ENCODE measurements around the gene EIF4E2.

DNA sequence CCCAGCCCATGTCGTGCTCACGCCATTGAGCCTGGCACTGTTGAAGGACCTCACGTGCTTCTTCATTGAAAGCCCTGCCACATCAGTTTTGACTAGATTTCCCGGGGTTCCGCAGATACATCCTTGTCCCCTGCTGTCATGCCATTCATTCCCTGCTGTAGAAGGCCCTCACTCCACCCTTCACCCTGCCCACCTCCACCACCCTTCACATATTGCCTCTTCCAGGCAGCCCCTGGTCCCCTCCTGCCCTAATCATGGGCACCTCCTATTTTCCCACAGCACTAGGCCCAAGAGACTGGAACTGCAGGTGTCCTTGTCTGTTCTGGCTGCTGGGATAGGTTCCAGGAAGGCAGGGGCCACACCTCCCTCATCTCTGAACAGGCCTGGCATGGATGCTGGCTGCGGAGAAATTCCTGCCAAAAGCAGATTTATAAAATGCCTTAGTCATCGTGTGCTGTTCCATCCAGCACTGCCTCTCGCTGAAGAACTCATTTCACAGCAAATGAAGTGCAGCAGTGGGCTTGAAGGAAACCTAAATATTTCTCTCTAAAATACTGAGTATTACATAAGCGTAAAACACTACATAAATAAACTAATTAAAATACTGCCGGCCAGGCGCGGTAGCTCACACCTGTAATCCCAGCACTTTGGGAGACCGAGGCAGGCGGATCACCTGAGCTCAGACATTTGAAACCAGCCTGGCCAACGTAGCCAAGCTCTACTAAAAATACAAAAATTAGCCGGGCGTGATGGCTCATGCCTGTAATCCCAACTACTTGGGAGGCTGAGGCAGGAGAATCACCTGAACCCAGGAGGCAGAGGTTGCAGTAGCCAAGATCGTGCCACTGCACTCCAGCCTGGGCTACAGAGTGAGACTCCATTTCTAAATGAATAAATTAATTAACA is 38.4 kb downstream of the EIF4E2 start:
- TF ChIP-seq TAF1 (IDR thresholded peaks at IDR 0.05; ENCODE audit: low read depth) (no peak), TEAD4 (IDR thresholded peaks at IDR 0.05) (no peak), CREB1 (IDR thresholded peaks at IDR 0.05; ENCODE audit: low read depth) (no peak), NFIC (IDR thresholded peaks at IDR 0.05) (0 out of 2 replicates have a peak, but pooled peaks have one; percentile 21), REST (IDR thresholded peaks at IDR 0.05; ENCODE audit: low read depth) (no peak), EGR1 (IDR thresholded peaks at IDR 0.05) (no peak)

Data from Ishikawa (cell line).